LoVo (cell line): Measurements from ENCODE around the gene ACOT7.
"Not testable (repeated sequence)": the region's sequence is repeated elsewhere in the genome, so short reads cannot be mapped to it uniquely, and the experiment has no call there.

Experiments used
- DNase-seq: peaks from one replicate; pipeline ENCODE4 v3.0.0-alpha.2; 2016; ENCODE audit warnings: low spot score

Gene ACOT7

DNA sequence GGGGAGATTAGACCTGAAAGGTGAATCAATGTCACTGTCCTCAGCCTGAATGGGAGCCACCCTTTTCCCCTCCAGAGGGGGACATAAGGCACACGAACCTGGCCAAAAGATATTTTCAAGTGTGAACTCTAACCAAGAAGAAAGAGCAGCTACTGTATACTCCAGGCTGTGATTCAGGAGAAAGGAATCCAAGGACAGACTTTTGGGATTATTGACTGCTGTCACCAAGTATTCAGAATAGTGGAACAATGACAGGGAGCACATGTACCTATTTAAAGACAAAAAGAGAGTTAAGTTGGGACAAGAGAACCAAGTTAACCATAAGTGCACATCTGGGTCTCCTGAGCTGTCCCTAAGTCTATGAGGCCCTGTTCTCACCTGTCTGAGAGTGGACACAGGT, 160.2 kb downstream of the ACOT7 start:
- no peak for DNase-seq

DNA sequence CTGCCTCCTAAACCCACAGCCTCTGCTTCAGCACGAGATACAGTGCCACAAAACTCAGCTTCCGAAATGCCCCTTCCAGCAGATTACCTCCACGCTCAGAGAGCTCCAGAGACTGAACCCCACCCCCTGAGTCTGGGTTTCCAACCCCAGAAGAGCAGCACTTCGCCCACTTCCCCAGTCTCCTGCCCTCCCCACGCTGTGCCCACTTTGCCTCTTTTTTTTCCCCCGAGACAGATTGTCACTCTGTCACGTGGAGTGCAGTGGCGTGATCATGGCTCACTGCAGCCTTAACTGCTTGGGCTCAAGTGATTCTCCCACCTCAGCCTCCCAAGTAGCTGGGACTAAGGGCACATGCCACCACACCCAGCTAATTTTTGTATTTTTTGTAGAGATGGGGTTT, 167.9 kb downstream of the ACOT7 start:
- no peak for DNase-seq

DNA sequence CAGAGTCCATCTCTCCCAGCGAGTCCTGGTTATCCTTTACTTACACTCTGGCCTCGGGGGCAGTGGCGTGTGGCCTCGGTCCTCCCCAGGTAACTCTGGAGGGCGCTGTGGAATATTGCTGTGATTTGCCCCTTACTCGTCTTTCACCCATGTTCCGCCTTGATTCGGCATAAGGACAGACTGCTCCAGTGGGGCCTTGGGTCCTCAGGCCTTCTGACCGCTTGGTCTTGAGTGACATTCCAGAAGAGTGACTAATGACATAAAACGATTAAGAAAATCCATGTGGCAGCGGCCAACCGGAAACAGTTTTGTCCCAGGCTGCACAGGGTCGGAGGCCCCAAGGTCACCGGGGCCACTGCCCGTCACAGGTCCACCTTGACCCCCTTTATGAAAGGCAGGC, 168.8 kb downstream of the ACOT7 start:
- DNase-seq = no peak

DNA sequence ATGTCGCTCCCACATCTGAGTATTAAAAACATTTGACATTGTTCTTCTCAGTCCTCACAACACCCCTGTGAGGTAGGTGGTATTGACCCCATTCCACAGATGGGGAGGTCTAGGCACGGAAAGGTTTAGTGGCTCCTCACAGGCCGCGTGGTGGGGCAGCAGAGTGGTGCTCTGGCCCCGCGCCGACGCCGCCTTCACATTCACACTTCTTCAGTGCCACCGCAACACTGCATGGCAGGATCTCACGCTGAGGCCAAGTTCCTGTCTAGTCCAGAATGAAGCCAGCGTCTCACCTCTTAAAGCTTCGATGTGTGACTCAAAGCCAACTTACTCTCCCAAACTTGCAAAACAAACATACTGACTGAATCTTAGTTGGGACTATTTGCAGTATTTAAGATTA, 169.9 kb downstream of the ACOT7 start:
- no peak for DNase-seq

DNA sequence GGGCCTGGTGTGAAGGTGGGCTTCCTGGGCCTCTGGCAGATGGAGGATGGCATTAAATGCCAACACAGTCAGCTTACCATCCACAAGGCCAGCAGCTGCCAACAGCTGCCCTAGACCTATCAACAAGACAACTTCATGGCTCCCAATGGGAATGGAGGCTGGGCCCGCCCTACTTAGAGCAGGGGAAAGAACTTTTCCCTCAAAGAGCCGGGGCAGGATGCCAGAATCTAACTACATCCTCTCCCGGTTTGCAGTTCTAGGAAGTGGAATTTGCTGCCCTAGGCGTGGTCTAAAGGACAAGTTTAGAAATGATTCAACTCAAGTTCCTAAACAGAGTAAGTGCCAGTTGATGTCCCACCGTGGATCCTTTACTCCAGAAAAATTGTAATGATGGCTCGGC, 170.9 kb downstream of the ACOT7 start:
- DNase-seq = no peak

DNA sequence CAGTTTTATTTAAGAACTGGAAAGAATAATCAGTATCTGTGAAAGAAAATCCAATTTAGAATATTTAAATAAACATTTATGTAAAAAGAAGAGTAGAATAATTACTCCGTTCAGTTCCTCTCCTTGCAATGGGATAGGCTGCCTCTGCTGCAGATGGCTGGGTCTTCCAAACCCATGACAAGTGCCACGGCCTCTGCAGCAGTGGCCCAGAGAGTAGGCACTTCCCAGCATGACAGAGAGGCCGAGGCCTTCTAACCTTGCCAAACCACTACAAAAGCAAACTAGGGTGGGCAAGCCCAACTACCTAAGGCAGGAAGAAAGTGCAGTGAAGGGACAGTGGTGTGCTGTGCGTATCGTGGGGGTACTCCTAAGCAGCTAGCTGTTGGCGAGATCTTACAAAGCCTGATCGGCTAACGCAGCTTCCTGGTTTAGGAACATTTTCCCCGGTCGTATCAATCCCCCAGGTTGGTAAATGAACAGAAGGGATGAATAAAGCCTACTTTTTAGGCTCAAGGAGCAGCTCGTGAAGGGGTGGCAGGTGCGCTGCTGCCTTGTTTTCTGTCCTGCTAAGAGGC, 172.3 kb downstream of the ACOT7 start:
- DNase-seq = no peak

DNA sequence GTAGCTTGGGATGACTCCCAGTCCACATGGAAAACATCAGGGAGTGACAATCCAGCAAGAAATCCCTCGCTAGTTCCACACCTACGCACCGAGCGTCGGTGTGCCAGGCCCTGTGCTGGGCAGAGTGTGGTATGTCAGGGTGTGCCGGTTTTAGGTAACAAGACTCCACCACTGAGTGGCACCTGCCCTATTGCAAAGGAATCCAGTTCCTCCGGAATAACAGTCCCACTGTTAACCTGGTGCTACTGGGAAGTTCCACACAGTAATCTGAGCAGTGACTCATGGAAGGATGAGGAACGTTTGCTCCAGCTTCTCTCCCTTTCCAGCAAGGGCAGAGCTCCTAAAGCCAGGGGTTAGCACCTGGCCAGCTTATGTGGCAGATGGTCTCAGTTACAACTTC, 173.3 kb downstream of the ACOT7 start:
- no peak for DNase-seq

DNA sequence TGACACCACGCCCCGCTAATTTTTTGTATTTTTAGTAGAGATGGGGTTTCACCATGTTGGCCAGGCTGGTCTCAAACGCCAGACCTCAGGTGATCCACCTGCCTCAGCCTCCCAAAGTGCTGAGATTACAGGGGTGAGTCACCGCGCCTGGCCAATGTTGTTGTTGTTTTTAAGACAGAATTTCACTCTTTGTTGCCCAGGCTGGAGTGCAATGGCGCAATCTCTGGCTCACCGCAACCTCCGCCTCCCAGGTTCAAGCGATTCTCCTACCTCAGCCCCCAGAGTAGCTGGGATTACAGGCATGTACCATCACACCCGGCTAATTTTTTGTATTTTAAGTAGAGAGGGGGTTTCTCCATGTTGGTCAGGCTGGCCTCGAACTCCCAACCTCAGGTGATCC, 173.9 kb downstream of the ACOT7 start:
- not testable (repeated sequence) for DNase-seq

DNA sequence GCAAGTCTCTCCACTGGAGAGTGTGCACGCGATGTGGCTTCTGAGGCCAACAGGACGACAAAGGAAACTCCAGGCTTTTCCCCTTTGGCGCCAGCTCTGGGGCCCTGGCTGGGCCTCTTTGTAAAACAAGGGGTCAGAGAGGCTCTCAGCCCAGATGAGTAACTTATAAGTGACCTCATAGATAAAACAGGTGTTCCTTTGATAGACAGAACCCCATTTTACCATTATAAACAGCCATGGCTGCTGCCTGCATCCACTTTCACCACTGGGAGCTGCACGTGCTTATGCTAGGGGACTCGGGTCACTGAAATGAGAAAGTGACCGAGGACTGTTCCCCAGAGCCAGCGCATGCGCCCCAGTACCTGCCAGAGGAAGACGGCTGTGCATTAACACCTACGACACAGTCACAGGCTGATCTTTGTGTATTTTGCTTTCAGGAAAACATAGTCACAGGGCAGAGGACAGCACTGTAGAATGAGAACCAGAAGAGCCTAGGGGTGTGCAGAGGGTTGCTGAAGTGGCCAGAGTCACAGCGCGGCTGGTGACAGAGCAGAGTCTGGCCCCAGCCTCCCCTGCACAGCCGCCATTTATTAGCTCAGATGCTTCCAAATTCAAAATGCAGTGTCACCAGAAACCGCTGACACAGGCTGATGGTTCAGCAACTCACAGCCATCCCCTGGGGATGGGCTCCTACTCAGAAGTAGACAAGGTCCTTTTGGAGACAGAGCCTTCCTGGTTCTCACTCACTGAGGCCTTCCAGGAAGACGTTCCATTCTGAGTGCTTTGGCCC, 175.0 kb downstream of the ACOT7 start:
- no peak for DNase-seq
